SK-N-SH treated with all-trans-retinoic acid at 6 μM for 48 hours (cell line): ENCODE data around the gene WDR13.

Experiments used
- CREB5 ChIP-seq: fragments of 250-450 bp; sonication (Bioruptor Pico); IDR thresholded peaks from 2 replicates; pipeline ENCODE4 v1.5.1; 2020; ENCODE audit warnings: low read depth, mild to moderate bottlenecking, moderate library complexity
- PPARA ChIP-seq: fragments of 250-450 bp; sonication (Bioruptor Pico); IDR thresholded peaks from 2 replicates; pipeline ENCODE4 v1.5.0; 2020; ENCODE audit warnings: mild to moderate bottlenecking, borderline replicate concordance

- TF ChIP-seq PPARA (CRISPR knock-in tag): no peak
- TF ChIP-seq CREB5 (CRISPR knock-in tag): no peak
Observed at GRCh38 chrX:48600226-48600625, 2.9 kb downstream of the WDR13 start.
